Measurements from ENCODE around the gene NUDT14.

DNA sequence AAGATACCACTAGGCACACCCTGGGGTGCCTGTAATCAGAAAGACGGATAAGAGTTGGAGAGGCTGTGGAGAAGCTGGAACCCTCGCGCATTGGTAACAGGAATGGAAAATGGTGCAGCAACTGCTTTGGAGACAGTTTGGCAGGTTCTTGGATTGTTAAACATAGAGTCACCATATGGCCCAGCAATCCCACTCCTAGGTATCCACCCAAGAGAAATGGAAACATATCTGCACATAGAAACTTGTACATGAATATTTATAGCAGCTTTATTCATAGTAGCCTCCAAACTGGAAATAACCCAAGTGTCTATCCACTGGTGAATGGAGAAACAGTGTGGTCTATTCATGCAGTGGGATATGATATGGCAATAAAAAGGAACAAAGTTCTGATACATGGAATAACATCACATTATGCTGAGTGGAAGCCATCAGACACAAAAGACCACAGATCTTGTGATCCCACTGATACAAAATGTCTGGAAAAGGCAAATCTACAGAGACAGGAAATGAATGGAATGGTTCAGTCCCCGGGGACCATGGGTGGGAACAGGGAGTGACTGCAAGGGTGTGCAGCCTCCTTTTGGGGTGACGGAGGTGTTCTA is 57.9 kb downstream of the NUDT14 start:
- TF ChIP-seq CTCF (IDR thresholded peaks at IDR 0.05; ENCODE audit: low read depth, low read length) (no peak), EZH2phosphoT487 (IDR thresholded peaks at IDR 0.05; ENCODE audit: low read depth) (no peak)

All from OCI-LY3 (cell line).